ENCODE data around the gene RHBDL2. TPM values are rescaled to one million over a fixed set of nuclear protein-coding genes. Genes with fewer than 3 reads are reported as not detected.
A peak's percentile ranks its signal among the peaks of the same experiment; 100 is the strongest.

RHBDL2 gene
- total and polyA plus RNA-seq, 10 of the 15 experiments (the other 5 are each of a cell fraction or from before 2014, with no cell fraction given), result 0.05 TPM; not detected in 9

- H3K4me2 ChIP-seq (ENCODE audit: control insufficient read depth, insufficient read depth), result no peak overlapping the region
- H3K9me3 ChIP-seq (replicated peaks; ENCODE audit: control insufficient read depth, insufficient read depth, low read length), result no peaks in the 10 kb centered on the region
- H3K27me3 ChIP-seq (replicated peaks in 1 of 2; ENCODE audit: control insufficient read depth in 2 of 2, insufficient read depth in 2 of 2, low read length in 1 of 2), result no peaks in the 10 kb centered on the region
- ATAC-seq (no peak), FAIRE-seq (no peak), DNase-seq (ENCODE audit: low read depth, low spot score) (no peak)
- 100% methylated on average over 3 of the region's 3 CpGs for WGBS (ENCODE audit: insufficient coverage, insufficient replicate concordance, low lambda C conversion rate, missing lambda C conversion rate)
- H3K36me3 ChIP-seq (ENCODE audit: control insufficient read depth in 2 of 2, insufficient read depth in 2 of 2, low read length in 1 of 2), result no peaks in the 10 kb centered on the region
- H3K79me2 ChIP-seq (ENCODE audit: control insufficient read depth, insufficient read depth, low read length), result no peaks in the 10 kb centered on the region
- no peak overlapping the region for H3K9ac ChIP-seq (ENCODE audit: control insufficient read depth, insufficient read depth, low read length)
- in situ Hi-C loops (cut with MboI) (no loop called here), intact Hi-C loops (cut with micrococcal nuclease; ENCODE audit: unreplicated experiment) (no loop called here)
- H3K4me1 ChIP-seq (ENCODE audit: control insufficient read depth, insufficient read depth, low read length), result no peaks in the 10 kb centered on the region
- POLR2A ChIA-PET, result interaction anchor here (0.5 to 0.6 kb wide), 2 partner anchors 71 to 479 kb away, joined by 4 read pairs; no protein-coding TSS in a partner anchor
- TF ChIP-seq TAF1 (IDR thresholded peaks at IDR 0.05; ENCODE audit: borderline replicate concordance, low read depth, low read length), result no peak
- TF ChIP-seq SP1 (IDR thresholded peaks at IDR 0.05; ENCODE audit: low read depth, low read length), result no peak
- no peak for TF ChIP-seq SMC3 (IDR thresholded peaks at IDR 0.05; ENCODE audit: borderline replicate concordance, low read length)
- no peak for TF ChIP-seq ZNF274 (IDR thresholded peaks at IDR 0.05; ENCODE audit: insufficient read depth, insufficient read length)
- H2AFZ ChIP-seq (ENCODE audit: control insufficient read depth, low read depth, low read length), result no peak overlapping the region
- no peak overlapping the region for H3K4me3 ChIP-seq
- SMC1A ChIA-PET (ENCODE audit: uncharacterized antibody, unreplicated experiment), result no interaction called here
- H4K20me1 ChIP-seq (ENCODE audit: control insufficient read depth, insufficient read depth), result no peaks in the 10 kb centered on the region
- CTCF ChIA-PET, result interaction anchor here (1.3 to 1.6 kb wide), 2 partner anchors 11 to 173 kb away, joined by 3 to 4 read pairs; no protein-coding TSS in a partner anchor
- no peak overlapping the region for H3K27ac ChIP-seq (ENCODE audit: control insufficient read depth, insufficient read depth)
- RAD21 ChIA-PET (ENCODE audit: unreplicated experiment), result no interaction called here
- BruUV-seq (replicated peaks), result no TSS peak
These were observed 22.5 kb downstream of the RHBDL2 start for GRCh38 chr1:38919130-38919529.

DNA sequence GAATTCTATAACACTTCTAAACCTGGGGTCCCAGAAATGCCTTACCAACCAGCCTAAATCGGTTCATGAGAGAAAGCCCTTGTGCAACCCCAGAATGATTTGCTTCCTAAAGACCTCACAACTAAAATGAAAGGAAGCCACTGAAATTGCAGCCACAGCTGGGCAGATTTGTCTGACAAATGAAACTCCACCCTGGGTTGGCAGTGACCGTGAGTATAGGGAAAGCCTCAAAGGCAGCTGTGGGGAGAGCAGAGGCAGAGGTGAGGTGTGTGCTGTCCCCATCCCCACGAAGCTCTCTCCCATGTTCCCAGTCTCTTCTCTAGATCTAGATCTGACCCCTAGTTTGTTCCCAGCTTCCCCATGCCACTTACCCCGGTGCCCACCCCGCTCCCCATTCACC lies 23.1 kb downstream of the RHBDL2 start:
- Histone ChIP-seq H3K79me2 (ENCODE audit: control insufficient read depth, insufficient read depth, low read length) (no peaks in the 10 kb centered on the region), H4K20me1 (ENCODE audit: control insufficient read depth, insufficient read depth) (no peaks in the 10 kb centered on the region), H3K9me3 (replicated peaks; ENCODE audit: control insufficient read depth, insufficient read depth, low read length) (no peaks in the 10 kb centered on the region), H3K36me3 (ENCODE audit: control insufficient read depth in 2 of 2, insufficient read depth in 2 of 2, low read length in 1 of 2) (no peaks in the 10 kb centered on the region), H3K4me2 (ENCODE audit: control insufficient read depth, insufficient read depth) (no peak overlapping the region), H3K27ac (ENCODE audit: control insufficient read depth, insufficient read depth) (no peak overlapping the region), H3K4me1 (ENCODE audit: control insufficient read depth, insufficient read depth, low read length) (no peaks in the 10 kb centered on the region), H2AFZ (ENCODE audit: control insufficient read depth, low read depth, low read length) (no peak overlapping the region), H3K4me3 (no peak overlapping the region), H3K27me3 (replicated peaks in 1 of 2; ENCODE audit: control insufficient read depth in 2 of 2, insufficient read depth in 2 of 2, low read length in 1 of 2) (no peaks in the 10 kb centered on the region), H3K9ac (ENCODE audit: control insufficient read depth, insufficient read depth, low read length) (no peak overlapping the region)
- ChIA-PET CTCF (interaction anchor here (1.3 to 1.6 kb wide), 3 partner anchors 10 to 173 kb away, joined by 3 to 4 read pairs (median 3); no protein-coding TSS in a partner anchor), POLR2A (interaction anchor here (0.5 kb wide), 1 partner anchor 480 kb away, joined by 4 read pairs; no protein-coding TSS in a partner anchor), RAD21 (ENCODE audit: unreplicated experiment) (no interaction called here), SMC1A (ENCODE audit: uncharacterized antibody, unreplicated experiment) (no interaction called here)
- intact Hi-C loops (cut with micrococcal nuclease; ENCODE audit: unreplicated experiment), result no loop called here
- BruUV-seq (replicated peaks), result no TSS peak
- in situ Hi-C loops (cut with MboI), result no loop called here
- ATAC-seq (peak; percentile 30; the same call in 1 of the 3 replicates), DNase-seq (ENCODE audit: low read depth, low spot score) (no peak), FAIRE-seq (no peak)
- 46% methylated on average over 5 of the region's 5 CpGs for WGBS (ENCODE audit: insufficient coverage, insufficient replicate concordance, low lambda C conversion rate, missing lambda C conversion rate)
- TF ChIP-seq, protein P1, sequence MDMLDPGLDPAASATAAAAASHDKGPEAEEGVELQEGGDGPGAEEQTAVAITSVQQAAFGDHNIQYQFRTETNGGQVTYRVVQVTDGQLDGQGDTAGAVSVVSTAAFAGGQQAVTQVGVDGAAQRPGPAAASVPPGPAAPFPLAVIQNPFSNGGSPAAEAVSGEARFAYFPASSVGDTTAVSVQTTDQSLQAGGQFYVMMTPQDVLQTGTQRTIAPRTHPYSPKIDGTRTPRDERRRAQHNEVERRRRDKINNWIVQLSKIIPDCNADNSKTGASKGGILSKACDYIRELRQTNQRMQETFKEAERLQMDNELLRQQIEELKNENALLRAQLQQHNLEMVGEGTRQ (IDR thresholded peaks at IDR 0.05; ENCODE audit: borderline replicate concordance, low read depth, low read length), result no peak
- TF ChIP-seq, protein P2, sequence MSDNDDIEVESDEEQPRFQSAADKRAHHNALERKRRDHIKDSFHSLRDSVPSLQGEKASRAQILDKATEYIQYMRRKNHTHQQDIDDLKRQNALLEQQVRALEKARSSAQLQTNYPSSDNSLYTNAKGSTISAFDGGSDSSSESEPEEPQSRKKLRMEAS (IDR thresholded peaks at IDR 0.05; ENCODE audit: low read depth, low read length), result no peak
- TF ChIP-seq ZNF687 (IDR thresholded peaks at IDR 0.05) (no peak), CEBPB (IDR thresholded peaks at IDR 0.05; ENCODE audit: borderline replicate concordance in 1 of 2, low read depth in 2 of 2, low read length in 2 of 2) (no peak), EED (IDR thresholded peaks at IDR 0.05; ENCODE audit: low read depth) (no peak), STAT1 (conservative IDR thresholded peaks at IDR 0.05) (no peak), ZNF217 (IDR thresholded peaks at IDR 0.05) (no peak)
- TF ChIP-seq, protein P3, sequence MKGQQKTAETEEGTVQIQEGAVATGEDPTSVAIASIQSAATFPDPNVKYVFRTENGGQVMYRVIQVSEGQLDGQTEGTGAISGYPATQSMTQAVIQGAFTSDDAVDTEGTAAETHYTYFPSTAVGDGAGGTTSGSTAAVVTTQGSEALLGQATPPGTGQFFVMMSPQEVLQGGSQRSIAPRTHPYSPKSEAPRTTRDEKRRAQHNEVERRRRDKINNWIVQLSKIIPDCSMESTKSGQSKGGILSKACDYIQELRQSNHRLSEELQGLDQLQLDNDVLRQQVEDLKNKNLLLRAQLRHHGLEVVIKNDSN (IDR thresholded peaks at IDR 0.05; ENCODE audit: borderline replicate concordance, extremely low read length, insufficient read depth, low read depth, low read length), result no peak
